GM23248 (cell line): ENCODE results near the gene TIPRL.

Experiments used
- EZH2 ChIP-seq: fragments of 200-600 bp; sonication (generic); IDR thresholded peaks from 2 replicates; pipeline ENCODE4 v1.6.1; 2018; ENCODE audit warnings: antibody characterized with exemption, mild to moderate bottlenecking; ENCODE audit not compliant: insufficient read depth, poor library complexity, severe bottlenecking
- EZH2phosphoT487 ChIP-seq: fragments of 200-600 bp; sonication (generic); IDR thresholded peaks from 2 replicates; pipeline ENCODE4 v1.6.1; 2018; ENCODE audit warnings: antibody characterized with exemption, moderate library complexity, mild to moderate bottlenecking, low read depth; ENCODE audit not compliant: insufficient read depth

- no peak for TF ChIP-seq EZH2phosphoT487
- no peak for TF ChIP-seq EZH2
Measured at GRCh38 chr1:168138134-168138533, 40.6 kb upstream of the TIPRL start.
